ENCODE measurements around the gene KCNK13. TPM values are rescaled to one million over a fixed set of nuclear protein-coding genes. Genes with fewer than 3 reads are reported as not detected.

The KCNK13 gene
- not detected in 2 replicates for total RNA-seq

DNA sequence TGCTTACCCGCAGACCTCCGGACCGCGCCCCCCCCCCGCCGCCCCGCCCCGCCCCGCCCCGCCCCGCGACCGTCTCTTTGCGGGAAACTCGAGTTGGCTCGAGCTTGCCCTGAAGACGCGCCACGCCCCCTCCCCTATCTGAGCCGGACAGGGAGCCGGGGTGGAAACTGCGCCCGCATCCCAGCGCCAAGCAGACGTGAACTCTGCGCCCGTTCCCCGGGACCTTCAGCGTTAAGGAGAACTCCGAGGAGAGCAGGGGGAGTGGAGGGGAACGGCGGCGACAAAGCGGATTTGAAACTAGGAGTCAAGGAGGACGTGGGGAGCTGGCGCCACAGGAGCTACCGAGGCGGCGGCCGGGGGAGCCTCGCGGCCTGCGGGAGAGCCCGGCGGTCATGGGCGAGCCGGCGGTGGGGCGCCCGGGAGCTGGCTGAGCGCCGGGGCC is at the start of gene KCNK13:
Gene KCNK13 (plus strand): TSS at position 310 of the 442 bp plus-strand sequence. CDS start 212 bp downstream, outside the sequence.

Other genes with a start within 250 kb of the KCNK13 start
- gene EFCAB11, start 107.3 kb upstream of the KCNK13 start, total RNA-seq, result 5.4 and 5.9 TPM in 2 replicates
- 12.3 and 15.0 TPM in 2 replicates for gene TDP1, start 106.1 kb upstream of the KCNK13 start, total RNA-seq
- 120 and 139 TPM in 2 replicates for gene PSMC1, start 194.6 kb downstream of the KCNK13 start, total RNA-seq

All from bronchial smooth muscle cell (primary cell).